ENCODE data around the gene ACSL4. TPM values are rescaled to one million over a fixed set of nuclear protein-coding genes. Genes with fewer than 3 reads are reported as not detected.

ACSL4 gene
- polyA plus RNA-seq, 3 donors: 17.9 to 40.9 (median 31.2) TPM

DNA sequence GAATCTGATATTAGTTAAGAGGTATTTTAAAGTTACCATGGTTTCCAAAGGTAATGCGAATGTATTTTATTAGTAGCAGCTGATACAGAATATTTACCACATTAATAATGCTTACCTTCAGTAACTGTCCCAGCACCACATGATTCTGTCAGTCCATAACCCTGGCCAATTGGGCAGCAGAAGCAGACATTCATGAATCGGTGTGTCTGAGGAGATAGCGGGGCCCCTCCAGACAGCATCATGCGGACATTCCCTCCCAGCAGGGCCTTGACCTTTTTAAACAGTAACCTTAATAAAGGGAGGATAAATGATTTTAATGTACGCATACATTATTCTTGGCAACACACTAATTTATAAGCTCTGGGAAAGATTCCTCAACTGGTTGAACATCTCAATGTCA lies 65.1 kb downstream of the ACSL4 start:
- no CpG with 5 or more reads among the region's 5 CpGs for WGBS (ENCODE audit: insufficient coverage)
- H3K9me3 Mint-ChIP-seq: peaks cover 0 to 2% (median 1%) of the 10 kb centered on the region in 7 donors
- peaks cover 10% of the 10 kb centered on the region for H4K20me1 ChIP-seq (ENCODE audit: insufficient read depth, low read length)
- no peak overlapping the region for H3K27ac ChIP-seq (ENCODE audit: low read depth in 1 of 2, low read length in 2 of 2)
- H3K36me3 Mint-ChIP-seq: peaks cover 53 to 69% of the 10 kb centered on the region in 2 donors
- H3K79me2 ChIP-seq (ENCODE audit: insufficient read depth, low read length): no peaks in the 10 kb centered on the region
- H3K4me3 Mint-ChIP-seq: no peak overlapping the region
- no peak for DNase-seq
- H3K4me1 ChIP-seq (ENCODE audit: control insufficient read depth in 1 of 2, insufficient read depth in 2 of 2, low read length in 2 of 2): no peaks in the 10 kb centered on the region
- intact Hi-C loops (cut with micrococcal nuclease): no loop called here
- no peak for TF ChIP-seq CTCF (IDR thresholded peaks at IDR 0.05)
- no peaks in the 10 kb centered on the region for H3K9me3 ChIP-seq (replicated peaks in 1 of 2; ENCODE audit: control insufficient read depth in 1 of 2, insufficient read depth in 1 of 2, low read length in 2 of 2)
- H3K4me1 Mint-ChIP-seq: no peaks in the 10 kb centered on the region
- no peaks in the 10 kb centered on the region for H3K27me3 ChIP-seq (ENCODE audit: control insufficient read depth in 2 of 2, insufficient read depth in 2 of 2, low read length in 2 of 2)
- H3K4me2 ChIP-seq (replicated peaks; ENCODE audit: extremely low read depth, low read length, poor library complexity, severe bottlenecking): no peak overlapping the region
- H3K9ac ChIP-seq (ENCODE audit: insufficient read depth, low read length, poor library complexity, severe bottlenecking): no peak overlapping the region
- H3K36me3 ChIP-seq (replicated peaks in 1 of 2; ENCODE audit: control insufficient read depth in 1 of 2, insufficient read depth in 2 of 2, low read length in 2 of 2): peaks cover 44 to 69% of the 10 kb centered on the region in 2 donors
- H2AFZ ChIP-seq (ENCODE audit: insufficient read depth, low read depth, low read length, poor library complexity, severe bottlenecking): no peak overlapping the region
- peak overlapping the region in 1 of 7 donors; percentile 3 for H3K27ac Mint-ChIP-seq
- H3K27me3 Mint-ChIP-seq (ENCODE audit: low read depth in 3 of 3): peaks cover 0 to 11% (median 0%) of the 10 kb centered on the region in 3 donors
- no peak overlapping the region for H3K4me3 ChIP-seq (replicated peaks in 1 of 3; ENCODE audit: low read depth in 2 of 3, low read length in 3 of 3)

DNA sequence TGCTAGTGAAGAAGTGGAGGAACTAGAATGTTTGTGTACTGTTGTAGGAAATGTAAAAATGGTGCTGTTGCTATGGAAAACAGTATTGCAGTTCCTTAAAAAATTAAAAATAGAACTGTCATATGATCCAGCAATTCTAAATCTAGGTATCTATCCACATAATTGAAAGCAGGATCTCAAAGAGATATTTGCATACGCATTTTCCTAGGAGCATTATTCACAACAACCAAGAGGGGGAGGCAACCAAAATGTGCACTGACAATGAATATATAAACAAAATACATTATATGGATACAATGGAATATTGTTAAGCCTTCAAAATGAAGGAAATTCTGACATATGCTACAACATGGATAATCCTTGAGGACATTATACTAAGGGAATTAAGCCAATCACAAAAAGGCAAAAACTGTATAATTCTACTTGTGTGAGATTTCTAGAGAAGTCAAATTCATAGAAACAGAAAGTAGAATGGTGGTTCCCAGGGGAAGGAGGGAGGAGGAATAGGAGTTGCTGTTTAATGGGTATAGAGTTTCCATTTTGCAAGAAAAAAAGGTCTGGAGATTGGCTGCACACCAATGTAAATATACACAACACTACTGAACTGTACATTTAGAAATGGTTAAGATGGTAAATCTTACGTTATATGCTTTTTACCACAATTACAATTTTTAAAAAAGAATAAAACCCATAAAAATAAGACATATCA lies 72.5 kb downstream of the ACSL4 start:
- intact Hi-C loops (cut with micrococcal nuclease): no loop called here
- DNase-seq: no peak

More for the DNA sequence above, 72.5 kb downstream of the ACSL4 start:
- TF ChIP-seq CTCF (IDR thresholded peaks at IDR 0.05): no peak
- WGBS (ENCODE audit: insufficient coverage): no CpG with 5 or more reads among the region's 2 CpGs
- Mint-ChIP-seq H3K27ac (peak overlapping the region in 1 of 7 donors; percentile 12), H3K27me3 (ENCODE audit: low read depth in 3 of 3) (no peaks in the 10 kb centered on the region), H3K4me3 (no peak overlapping the region), H3K4me1 (peaks cover 6% of the 10 kb centered on the region), H3K36me3 (peaks cover 64 to 77% of the 10 kb centered on the region in 2 donors), H3K9me3 (peaks cover 0 to 2% (median 0%) of the 10 kb centered on the region in 7 donors)
- Histone ChIP-seq H3K9me3 (replicated peaks in 1 of 2; ENCODE audit: control insufficient read depth in 1 of 2, insufficient read depth in 1 of 2, low read length in 2 of 2) (peaks cover 0 to 5% of the 10 kb centered on the region in 2 donors), H2AFZ (ENCODE audit: insufficient read depth, low read depth, low read length, poor library complexity, severe bottlenecking) (no peak overlapping the region), H3K27ac (ENCODE audit: low read depth in 1 of 2, low read length in 2 of 2) (no peak overlapping the region), H3K4me3 (replicated peaks in 1 of 3; ENCODE audit: low read depth in 2 of 3, low read length in 3 of 3) (no peak overlapping the region), H3K9ac (ENCODE audit: insufficient read depth, low read length, poor library complexity, severe bottlenecking) (no peak overlapping the region), H3K36me3 (replicated peaks in 1 of 2; ENCODE audit: control insufficient read depth in 1 of 2, insufficient read depth in 2 of 2, low read length in 2 of 2) (peaks cover 59 to 77% of the 10 kb centered on the region in 2 donors), H4K20me1 (ENCODE audit: insufficient read depth, low read length) (peaks cover 25% of the 10 kb centered on the region), H3K79me2 (ENCODE audit: insufficient read depth, low read length) (no peaks in the 10 kb centered on the region), H3K4me1 (ENCODE audit: control insufficient read depth in 1 of 2, insufficient read depth in 2 of 2, low read length in 2 of 2) (no peaks in the 10 kb centered on the region), H3K27me3 (ENCODE audit: control insufficient read depth in 2 of 2, insufficient read depth in 2 of 2, low read length in 2 of 2) (no peaks in the 10 kb centered on the region), H3K4me2 (replicated peaks; ENCODE audit: extremely low read depth, low read length, poor library complexity, severe bottlenecking) (no peak overlapping the region)

Data from CD14-positive monocyte (primary cell).